ENCODE measurements around the gene LIMS1.

The LIMS1 gene

GRCh38 chr2:108587621-108588020 lies 53.4 kb downstream of the LIMS1 start:
- Histone ChIP-seq H3K27ac (ENCODE audit: extremely low read depth, low read depth, low read length) (no peak overlapping the region), H3K4me3 (ENCODE audit: low read depth, low read length) (no peak overlapping the region), H3K9me3 (ENCODE audit: control insufficient read depth, insufficient read depth, low read depth, low read length) (no peaks in the 10 kb centered on the region), H3K4me1 (ENCODE audit: control insufficient read depth, insufficient read depth, low read length) (peaks cover 8% of the 10 kb centered on the region; the same call in 1 of the 2 replicates), H3K36me3 (ENCODE audit: control insufficient read depth in 2 of 2, insufficient read depth in 1 of 2, low read length in 2 of 2) (no peaks in the 10 kb centered on the region)
- ChIA-PET CTCF (interaction anchor here (0.8 to 3.1 kb wide), 4 partner anchors 18 to 237 kb away, joined by 3 to 28 read pairs (median 3); no protein-coding TSS in a partner anchor), POLR2A (interaction anchor here (0.6 kb wide), 1 partner anchor 28 kb away, joined by 7 read pairs; no protein-coding TSS in a partner anchor)
- TF ChIP-seq ZNF394 (tag by site-specific recombination; IDR thresholded peaks at IDR 0.05; ENCODE audit: borderline replicate concordance) (no peak; the same call in 1 of the 2 replicates), ZNF621 (tag by site-specific recombination; IDR thresholded peaks at IDR 0.05) (no peak), ZSCAN16 (tag by site-specific recombination; IDR thresholded peaks at IDR 0.05) (no peak), ZNF211 (tag by site-specific recombination; IDR thresholded peaks at IDR 0.05; ENCODE audit: low read depth) (no peak), ZSCAN18 (tag by site-specific recombination; IDR thresholded peaks at IDR 0.05) (no peak), GLIS2 (tag by site-specific recombination; IDR thresholded peaks at IDR 0.05) (no peak), KLF10 (tag by site-specific recombination; IDR thresholded peaks at IDR 0.05) (no peak), ZNF324 (tag by site-specific recombination; IDR thresholded peaks at IDR 0.05) (no peak), ZNF560 (tag by site-specific recombination; IDR thresholded peaks at IDR 0.05; ENCODE audit: borderline replicate concordance) (no peak), TRIM28 (IDR thresholded peaks at IDR 0.05; ENCODE audit: borderline replicate concordance, low read length) (no peak), ZNF140 (tag by site-specific recombination; IDR thresholded peaks at IDR 0.05) (no peak), ZNF37A (tag by site-specific recombination; IDR thresholded peaks at IDR 0.05) (no peak), MZF1 (tag by site-specific recombination; IDR thresholded peaks at IDR 0.05; ENCODE audit: borderline replicate concordance) (no peak), ZNF624 (tag by site-specific recombination; IDR thresholded peaks at IDR 0.05) (no peak)

GRCh38 chr2:108588070-108588668 lies 53.9 kb downstream of the LIMS1 start:
- Histone ChIP-seq H3K4me3 (ENCODE audit: low read depth, low read length) (no peak overlapping the region), H3K36me3 (ENCODE audit: control insufficient read depth in 2 of 2, insufficient read depth in 1 of 2, low read length in 2 of 2) (no peaks in the 10 kb centered on the region), H3K9me3 (ENCODE audit: control insufficient read depth, insufficient read depth, low read depth, low read length) (no peaks in the 10 kb centered on the region), H3K27ac (ENCODE audit: extremely low read depth, low read depth, low read length) (no peak overlapping the region), H3K4me1 (ENCODE audit: control insufficient read depth, insufficient read depth, low read length) (peaks cover 10% of the 10 kb centered on the region; the same call in 1 of the 2 replicates)
- POLR2A ChIA-PET = interaction anchor here (0.6 kb wide), 1 partner anchor 28 kb away, joined by 7 read pairs; no protein-coding TSS in a partner anchor
- CTCF ChIA-PET = interaction anchor here (0.6 to 3.1 kb wide), 3 partner anchors 17 to 687 kb away, joined by 3 to 28 read pairs (median 4); no protein-coding TSS in a partner anchor
- TF ChIP-seq ZBTB49 (tag by site-specific recombination; IDR thresholded peaks at IDR 0.05; ENCODE audit: low read depth) (no peak), ZNF596 (tag by site-specific recombination; IDR thresholded peaks at IDR 0.05) (no peak), ZNF449 (tag by site-specific recombination; IDR thresholded peaks at IDR 0.05) (no peak), GLI4 (tag by site-specific recombination; IDR thresholded peaks at IDR 0.05) (no peak), MEIS1 (CRISPR knock-in tag; IDR thresholded peaks at IDR 0.05; ENCODE audit: borderline replicate concordance) (no peak), KLF8 (tag by site-specific recombination; IDR thresholded peaks at IDR 0.05) (no peak), ZNF548 (tag by site-specific recombination; IDR thresholded peaks at IDR 0.05) (no peak), ZBTB1 (tag by site-specific recombination; IDR thresholded peaks at IDR 0.05) (no peak), ZNF645 (tag by site-specific recombination; IDR thresholded peaks at IDR 0.05) (no peak), ZNF561 (tag by site-specific recombination; IDR thresholded peaks at IDR 0.05; ENCODE audit: borderline replicate concordance) (no peak)
